ENCODE results near the gene AURKAIP1. TPM values are rescaled to one million over a fixed set of nuclear protein-coding genes. Genes with fewer than 3 reads are reported as not detected.
A peak's percentile ranks its signal among the peaks of the same experiment; 100 is the strongest.

AURKAIP1 gene
- total and polyA plus RNA-seq, 2 of the 13 experiments (the other 11 are each of a cell fraction or from before 2014, with no cell fraction given), result 69.5 to 175 TPM

DNA sequence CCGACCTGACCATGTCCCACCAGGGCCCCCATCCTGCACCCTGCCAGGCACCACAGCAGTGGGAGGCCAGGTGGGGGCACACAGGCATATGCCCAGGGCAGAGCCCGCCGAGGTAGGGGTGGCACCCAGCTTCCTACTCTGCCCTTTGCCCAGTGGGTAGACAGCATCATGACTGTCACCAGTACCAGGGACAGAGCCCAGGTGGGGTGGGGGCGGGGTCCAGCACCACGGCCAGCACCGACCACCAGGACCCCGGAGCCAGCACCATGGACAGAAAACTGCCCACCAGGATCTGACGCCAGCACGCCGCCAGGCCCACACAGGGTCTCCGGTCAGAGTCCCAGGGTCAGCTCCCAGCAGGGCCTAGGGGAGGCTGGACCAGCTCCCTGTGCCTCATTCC lies 40.2 kb downstream of the AURKAIP1 start (continued):
- TF ChIP-seq, protein P1, sequence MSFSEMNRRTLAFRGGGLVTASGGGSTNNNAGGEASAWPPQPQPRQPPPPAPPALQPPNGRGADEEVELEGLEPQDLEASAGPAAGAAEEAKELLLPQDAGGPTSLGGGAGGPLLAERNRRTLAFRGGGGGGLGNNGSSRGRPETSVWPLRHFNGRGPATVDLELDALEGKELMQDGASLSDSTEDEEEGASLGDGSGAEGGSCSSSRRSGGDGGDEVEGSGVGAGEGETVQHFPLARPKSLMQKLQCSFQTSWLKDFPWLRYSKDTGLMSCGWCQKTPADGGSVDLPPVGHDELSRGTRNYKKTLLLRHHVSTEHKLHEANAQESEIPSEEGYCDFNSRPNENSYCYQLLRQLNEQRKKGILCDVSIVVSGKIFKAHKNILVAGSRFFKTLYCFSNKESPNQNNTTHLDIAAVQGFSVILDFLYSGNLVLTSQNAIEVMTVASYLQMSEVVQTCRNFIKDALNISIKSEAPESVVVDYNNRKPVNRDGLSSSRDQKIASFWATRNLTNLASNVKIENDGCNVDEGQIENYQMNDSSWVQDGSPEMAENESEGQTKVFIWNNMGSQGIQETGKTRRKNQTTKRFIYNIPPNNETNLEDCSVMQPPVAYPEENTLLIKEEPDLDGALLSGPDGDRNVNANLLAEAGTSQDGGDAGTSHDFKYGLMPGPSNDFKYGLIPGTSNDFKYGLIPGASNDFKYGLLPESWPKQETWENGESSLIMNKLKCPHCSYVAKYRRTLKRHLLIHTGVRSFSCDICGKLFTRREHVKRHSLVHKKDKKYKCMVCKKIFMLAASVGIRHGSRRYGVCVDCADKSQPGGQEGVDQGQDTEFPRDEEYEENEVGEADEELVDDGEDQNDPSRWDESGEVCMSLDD (CRISPR knock-in tag; IDR thresholded peaks at IDR 0.05; ENCODE audit: borderline replicate concordance), result no peak
- TF ChIP-seq ZNF781 (CRISPR knock-in tag; IDR thresholded peaks at IDR 0.05; ENCODE audit: borderline replicate concordance, not compliant biosample characterization), result no peak
- TF ChIP-seq TRIM24 (CRISPR knock-in tag; IDR thresholded peaks at IDR 0.05), result no peak
- TF ChIP-seq, protein P2, sequence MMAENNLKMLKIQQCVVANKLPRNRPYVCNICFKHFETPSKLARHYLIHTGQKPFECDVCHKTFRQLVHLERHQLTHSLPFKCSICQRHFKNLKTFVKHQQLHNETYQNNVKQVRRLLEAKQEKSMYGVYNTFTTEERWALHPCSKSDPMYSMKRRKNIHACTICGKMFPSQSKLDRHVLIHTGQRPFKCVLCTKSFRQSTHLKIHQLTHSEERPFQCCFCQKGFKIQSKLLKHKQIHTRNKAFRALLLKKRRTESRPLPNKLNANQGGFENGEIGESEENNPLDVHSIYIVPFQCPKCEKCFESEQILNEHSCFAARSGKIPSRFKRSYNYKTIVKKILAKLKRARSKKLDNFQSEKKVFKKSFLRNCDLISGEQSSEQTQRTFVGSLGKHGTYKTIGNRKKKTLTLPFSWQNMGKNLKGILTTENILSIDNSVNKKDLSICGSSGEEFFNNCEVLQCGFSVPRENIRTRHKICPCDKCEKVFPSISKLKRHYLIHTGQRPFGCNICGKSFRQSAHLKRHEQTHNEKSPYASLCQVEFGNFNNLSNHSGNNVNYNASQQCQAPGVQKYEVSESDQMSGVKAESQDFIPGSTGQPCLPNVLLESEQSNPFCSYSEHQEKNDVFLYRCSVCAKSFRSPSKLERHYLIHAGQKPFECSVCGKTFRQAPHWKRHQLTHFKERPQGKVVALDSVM (CRISPR knock-in tag; IDR thresholded peaks at IDR 0.05), result no peak
- peak; percentile 63; the same call in 1 of the 2 replicates for TF ChIP-seq AHR (CRISPR knock-in tag; IDR thresholded peaks at IDR 0.05)
- TF ChIP-seq POLR2AphosphoS2 (IDR thresholded peaks at IDR 0.05; ENCODE audit: low read depth, low read length), result no peak
- TF ChIP-seq, protein P3, sequence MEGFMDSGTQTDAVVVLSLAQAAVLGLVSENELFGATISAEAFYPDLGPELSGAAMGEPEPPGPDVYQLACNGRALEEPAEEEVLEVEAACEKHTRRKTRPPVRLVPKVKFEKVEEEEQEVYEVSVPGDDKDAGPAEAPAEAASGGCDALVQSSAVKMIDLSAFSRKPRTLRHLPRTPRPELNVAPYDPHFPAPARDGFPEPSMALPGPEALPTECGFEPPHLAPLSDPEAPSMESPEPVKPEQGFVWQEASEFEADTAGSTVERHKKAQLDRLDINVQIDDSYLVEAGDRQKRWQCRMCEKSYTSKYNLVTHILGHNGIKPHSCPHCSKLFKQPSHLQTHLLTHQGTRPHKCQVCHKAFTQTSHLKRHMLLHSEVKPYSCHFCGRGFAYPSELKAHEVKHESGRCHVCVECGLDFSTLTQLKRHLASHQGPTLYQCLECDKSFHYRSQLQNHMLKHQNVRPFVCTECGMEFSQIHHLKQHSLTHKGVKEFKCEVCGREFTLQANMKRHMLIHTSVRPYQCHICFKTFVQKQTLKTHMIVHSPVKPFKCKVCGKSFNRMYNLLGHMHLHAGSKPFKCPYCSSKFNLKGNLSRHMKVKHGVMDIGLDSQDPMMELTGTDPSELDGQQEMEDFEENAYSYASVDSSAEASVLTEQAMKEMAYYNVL (CRISPR knock-in tag; IDR thresholded peaks at IDR 0.05; ENCODE audit: borderline replicate concordance), result peak; percentile 29; the same call in 1 of the 2 replicates
- TF ChIP-seq RFXANK (CRISPR knock-in tag; IDR thresholded peaks at IDR 0.05), result no peak
- TF ChIP-seq RXRA (CRISPR knock-in tag; IDR thresholded peaks at IDR 0.05), result peak; percentile 35; the same call in 1 of the 2 replicates
- TF ChIP-seq, protein P4, sequence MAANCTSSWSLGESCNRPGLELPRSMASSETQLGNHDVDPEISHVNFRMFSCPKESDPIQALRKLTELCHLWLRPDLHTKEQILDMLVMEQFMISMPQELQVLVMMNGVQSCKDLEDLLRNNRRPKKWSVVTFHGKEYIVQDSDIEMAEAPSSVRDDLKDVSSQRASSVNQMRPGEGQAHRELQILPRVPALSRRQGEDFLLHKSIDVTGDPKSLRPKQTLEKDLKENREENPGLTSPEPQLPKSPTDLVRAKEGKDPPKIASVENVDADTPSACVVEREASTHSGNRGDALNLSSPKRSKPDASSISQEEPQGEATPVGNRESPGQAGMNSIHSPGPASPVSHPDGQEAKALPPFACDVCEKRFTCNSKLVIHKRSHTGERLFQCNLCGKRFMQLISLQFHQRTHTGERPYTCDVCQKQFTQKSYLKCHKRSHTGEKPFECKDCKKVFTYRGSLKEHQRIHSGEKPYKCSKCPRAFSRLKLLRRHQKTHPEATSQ (CRISPR knock-in tag; IDR thresholded peaks at IDR 0.05; ENCODE audit: borderline replicate concordance), result no peak
- TF ChIP-seq ZNF75D (CRISPR knock-in tag; IDR thresholded peaks at IDR 0.05; ENCODE audit: borderline replicate concordance), result peak; percentile 52; the same call in 1 of the 2 replicates
- TF ChIP-seq ZNF546 (CRISPR knock-in tag; conservative IDR thresholded peaks at IDR 0.05), result no peak
- no peak; the same call in 1 of the 2 replicates for TF ChIP-seq TGIF2 (CRISPR knock-in tag; IDR thresholded peaks at IDR 0.05)
- TF ChIP-seq ZNF792 (CRISPR knock-in tag; IDR thresholded peaks at IDR 0.05), result no peak
- no peak for TF ChIP-seq KAT7 (CRISPR knock-in tag; IDR thresholded peaks at IDR 0.05; ENCODE audit: borderline replicate concordance)
- no peak for TF ChIP-seq FOXA1 (IDR thresholded peaks at IDR 0.05)
- no peak for TF ChIP-seq FOXA1 (CRISPR knock-in tag; IDR thresholded peaks at IDR 0.05)
- no peak for TF ChIP-seq RAD21 (CRISPR knock-in tag; IDR thresholded peaks at IDR 0.05)
- TF ChIP-seq ZNF709 (CRISPR knock-in tag; IDR thresholded peaks at IDR 0.05), result peak; percentile 64; the same call in 1 of the 2 replicates
- TF ChIP-seq ZNF724P (CRISPR knock-in tag; IDR thresholded peaks at IDR 0.05; ENCODE audit: borderline replicate concordance), result 0 out of 2 replicates have a peak, but pooled peaks have one; percentile 32
- TF ChIP-seq U2AF2 (IDR thresholded peaks at IDR 0.05; ENCODE audit: low read depth, low read length), result no peak
- no peak for TF ChIP-seq ZNF782 (CRISPR knock-in tag; IDR thresholded peaks at IDR 0.05; ENCODE audit: borderline replicate concordance)
- no peak for TF ChIP-seq CHD2 (IDR thresholded peaks at IDR 0.05; ENCODE audit: low read depth, low read length)
